Transverse colon (tissue), 4 donors: ENCODE measurements around the gene VTN. TPM values are rescaled to one million over a fixed set of nuclear protein-coding genes. Genes with fewer than 3 reads are reported as not detected.

Experiments used
- DNase-seq: peaks from one replicate; pipeline ENCODE4 v3.0.0-alpha.2; 2019
- H3K27ac ChIP-seq, 4 donors: fragments of 200-600 bp; sonication (generic); 2 replicates each; pipeline ENCODE4 v1.5.1; 2016 to 2018; ENCODE audit warnings: inconsistent platforms in 4 of 4
- H3K27me3 ChIP-seq: fragments of 200-600 bp; sonication (generic); 2 replicates; pipeline ENCODE4 v1.5.1; 2017; ENCODE audit warnings: inconsistent platforms
- H3K36me3 ChIP-seq, 4 donors: fragments of 200-600 bp; sonication (generic); 2 replicates each; pipeline ENCODE4 v1.5.1; 2017 to 2019; ENCODE audit warnings: inconsistent platforms in 4 of 4
- H3K4me1 ChIP-seq, 4 donors: fragments of 200-600 bp; sonication (generic); 2 replicates each; pipeline ENCODE4 v1.5.1; 2017 to 2020; ENCODE audit warnings: inconsistent platforms in 4 of 4
- H3K4me3 ChIP-seq, 4 donors: fragments of 200-600 bp; sonication (generic); 1 replicate in 1 of 4; 2 replicates in 3 of 4; pipeline versions ENCODE4 v1.5.1 to v1.6.1; 2017 to 2019; ENCODE audit warnings: inconsistent platforms in 4 of 4
- H3K9me3 ChIP-seq, 2 donors: fragments of 200-600 bp; sonication (generic); 2 replicates each; pipeline ENCODE4 v1.5.1; 2017 to 2019; ENCODE audit warnings: inconsistent platforms in 2 of 2
- CTCF ChIP-seq, 5 experiments: fragments of 200-600 bp in 3 of 5; fragments of 450-650 bp in 2 of 5; sonication (generic) in 3 of 5; IDR thresholded peaks; 1 replicate in 2 of 5; 2 replicates in 3 of 5; pipeline ENCODE4 v1.5.1; 2016 to 2017; ENCODE audit warnings: antibody characterized with exemption in 5 of 5, inconsistent platforms in 3 of 5, mild to moderate bottlenecking in 2 of 5, moderate library complexity in 1 of 5
- EP300 ChIP-seq: sonication (generic); formaldehyde crosslinking; IDR thresholded peaks from one replicate; pipeline ENCODE4 v1.6.1; 2017; ENCODE audit warnings: antibody characterized with exemption, low read depth
- POLR2A ChIP-seq: fragments of 450-650 bp; IDR thresholded peaks from one replicate; pipeline ENCODE4 v1.6.1; 2016; ENCODE audit warnings: antibody characterized with exemption, mild to moderate bottlenecking, moderate library complexity
- POLR2AphosphoS5 ChIP-seq, 3 donors: sonication (generic); formaldehyde crosslinking; IDR thresholded peaks; one replicate each; pipeline ENCODE4 v1.6.1; 2016; ENCODE audit warnings: antibody characterized with exemption in 3 of 3
- WGBS, 2 donors: methylation state at CpG; one replicate each; pipeline ENCODE4 v1.1.5; 2018; ENCODE audit warnings: low coverage in 1 of 2; 5-methylcytosine and 5-hydroxymethylcytosine counted together
- in situ Hi-C, 4 donors: fragments of 200-750 bp; cut with MboI; loops; one replicate each; pipeline versions ENCODE4 v1.15.0 to v1.15.1; 2017; ENCODE audit warnings: low sequenced_read_pairs in 3 of 4, low pct_ligation_motif_present in 1 of 4, low pct_unique_long_range_greater_than_20kb in 1 of 4
- intact Hi-C: fragments of 100-400 bp; cut with DNase I; formaldehyde crosslinking; loops from one replicate; pipeline ENCODE4 v1.15.1; 2023; ENCODE audit warnings: low total_unique reads
- total RNA-seq, 4 donors: library from RNA; depleted of rRNA; stranded (reverse); fragments of >200 nt; gene quantifications; one replicate each; pipeline ENCODE4 v1.1.0, GENCODE V29; 2016

Gene VTN
- not detected for total RNA-seq

GRCh38 chr17:28370035-28370743, at the start of gene VTN:
Gene VTN, minus strand, starts transcription at chr17:28370307. Its CDS starts 104 bp downstream, at chr17:28370203.
- Histone ChIP-seq H3K27me3 (peaks cover 18% of the 10 kb centered on the region), H3K27ac (peak within 1 kb of the TSS; percentile 59 to 77 (median 74)), H3K4me3 (peak within 1 kb of the TSS in 2 of 4 donors; percentile 49 to 56), H3K4me1 (peaks cover 8 to 20% (median 15%) of the 10 kb centered on the region in 4 donors), H3K9me3 (no peaks in the 10 kb centered on the region), H3K36me3 (no peaks in the 10 kb centered on the region)
- in situ Hi-C loops (no loop called here), intact Hi-C loops (no loop called here)
- DNase-seq: no peak
- WGBS, 2 donors: 7 to 29% methylated on average over 4 to 8 of the region's 8 CpGs
- no peak for TF ChIP-seq POLR2A
- no peak for TF ChIP-seq POLR2AphosphoS5 (IDR thresholded peaks at IDR 0.05)
- no peak for TF ChIP-seq EP300
- no peak for TF ChIP-seq CTCF (IDR thresholded peaks at IDR 0.05)

DNA sequence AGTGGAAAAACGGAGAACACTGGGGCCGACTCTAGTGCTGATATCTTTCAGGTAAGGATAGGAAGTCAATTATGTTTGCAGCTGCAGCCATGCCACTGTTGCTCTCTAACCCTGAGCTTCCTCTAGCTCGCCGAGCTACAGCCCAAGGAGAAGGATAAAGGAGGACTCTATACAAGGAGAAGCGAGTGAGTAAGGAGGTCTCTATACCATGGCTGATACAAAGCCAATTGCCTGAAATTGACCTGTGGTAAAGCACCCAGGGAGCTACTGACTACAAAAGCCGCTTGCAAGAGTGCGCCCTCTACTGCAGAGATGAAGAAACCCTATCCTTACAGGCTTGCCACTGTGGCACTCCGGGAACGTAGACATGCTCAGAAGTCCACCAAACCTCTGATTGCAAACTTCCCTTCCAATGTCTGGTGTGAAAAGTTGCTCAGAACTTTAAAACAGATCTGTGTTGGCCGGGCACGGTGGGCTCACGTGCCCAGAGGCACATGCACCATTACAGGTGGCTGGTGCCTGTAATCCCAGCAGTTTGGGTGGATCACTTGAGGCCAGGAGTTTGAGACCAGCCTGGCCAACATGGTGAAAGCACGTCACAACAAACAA, 46.7 kb upstream of the VTN start:
- TF ChIP-seq CTCF (IDR thresholded peaks at IDR 0.05) (peak; percentile 56 to 62 (median 59)), POLR2A (no peak)
- peaks cover 10% of the 10 kb centered on the region for H3K27me3 ChIP-seq

GRCh38 chr17:28415886-28416285, 45.8 kb upstream of the VTN start:
- WGBS, 2 donors: 69 to 84% methylated on average over 2 to 3 of the region's 3 CpGs
- Histone ChIP-seq H3K4me1 (no peaks in the 10 kb centered on the region), H3K36me3 (no peaks in the 10 kb centered on the region), H3K4me3 (no peak overlapping the region), H3K27me3 (peaks cover 10% of the 10 kb centered on the region), H3K9me3 (no peaks in the 10 kb centered on the region), H3K27ac (no peak overlapping the region)
- DNase-seq: no peak
- intact Hi-C loops (no loop called here), in situ Hi-C loops (no loop called here)
- TF ChIP-seq EP300: no peak
- no peak for TF ChIP-seq POLR2AphosphoS5 (IDR thresholded peaks at IDR 0.05)
- no peak for TF ChIP-seq CTCF (IDR thresholded peaks at IDR 0.05)
- TF ChIP-seq POLR2A: no peak

More for the DNA sequence above, 46.7 kb upstream of the VTN start:
- Histone ChIP-seq H3K4me3 (no peak overlapping the region), H3K27ac (no peak overlapping the region), H3K36me3 (no peaks in the 10 kb centered on the region), H3K9me3 (no peaks in the 10 kb centered on the region), H3K4me1 (no peaks in the 10 kb centered on the region)
- intact Hi-C loops (no loop called here), in situ Hi-C loops (no loop called here)
- DNase-seq: peak; percentile 68
- 16 to 27% methylated on average over 6 to 13 of the region's 13 CpGs for WGBS, 2 donors

DNA sequence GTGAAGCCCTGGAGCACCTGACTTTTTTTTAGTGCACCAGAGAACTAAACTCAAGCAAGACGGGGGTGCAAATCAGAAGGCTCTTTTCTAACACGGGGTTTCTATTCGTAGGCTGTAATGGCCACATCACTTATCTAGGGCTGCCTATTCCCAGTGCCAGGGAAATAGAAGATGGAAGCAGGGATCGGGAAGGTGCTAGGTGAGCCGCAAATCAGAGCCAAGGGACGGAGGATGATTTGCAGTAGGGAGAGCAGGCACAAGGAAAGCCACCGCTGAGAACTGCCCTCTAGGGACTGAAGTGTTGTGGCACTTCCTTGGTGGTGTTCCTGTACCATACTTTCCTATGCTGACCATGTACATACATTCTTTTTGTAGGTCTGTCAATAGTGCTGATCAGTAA, 43.7 kb upstream of the VTN start:
- no peaks in the 10 kb centered on the region for H3K9me3 ChIP-seq
- peaks cover 4% of the 10 kb centered on the region for H3K27me3 ChIP-seq
- in situ Hi-C loops: no loop called here
- intact Hi-C loops: no loop called here
- no peaks in the 10 kb centered on the region for H3K36me3 ChIP-seq
- no peak overlapping the region for H3K4me3 ChIP-seq
- no peaks in the 10 kb centered on the region for H3K4me1 ChIP-seq
- no peak for TF ChIP-seq CTCF (IDR thresholded peaks at IDR 0.05)
- TF ChIP-seq EP300: no peak
- TF ChIP-seq POLR2A: no peak
- no peak for TF ChIP-seq POLR2AphosphoS5 (IDR thresholded peaks at IDR 0.05)
- no peak for DNase-seq
- no peak overlapping the region for H3K27ac ChIP-seq
- WGBS, 2 donors: 58 to 81% methylated on average over 5 to 7 of the region's 7 CpGs
